Adrenal gland (tissue), 12 donors: ENCODE results near the gene BMPR1B. TPM values are rescaled to one million over a fixed set of nuclear protein-coding genes. Genes with fewer than 3 reads are reported as not detected.

Experiments used
- DNase-seq, 7 donors: peaks; one replicate each; pipeline ENCODE4 v3.0.0-alpha.2; 2019 to 2020
- H3K27ac ChIP-seq, 5 donors: fragments of 200-600 bp; sonication (generic) in 4 of 5; 1 replicate in 3 of 5; 2 replicates in 2 of 5; pipeline versions ENCODE4 v1.5.1 to v1.8.0; 2016 to 2020; ENCODE audit warnings: mild to moderate bottlenecking in 1 of 5
- H3K27me3 ChIP-seq: fragments of 200-600 bp; 2 replicates; pipeline ENCODE4 v1.8.0; 2021
- H3K36me3 ChIP-seq, 2 donors: fragments of 200-600 bp; replicated peaks in 1 of 2; 1 replicate in 1 of 2; 2 replicates in 1 of 2; pipeline versions ENCODE4 v1.5.1 to v1.8.0; 2018 to 2022
- H3K4me1 ChIP-seq, 2 donors: fragments of 200-600 bp; replicated peaks in 1 of 2; 1 replicate in 1 of 2; 2 replicates in 1 of 2; pipeline versions ENCODE4 v1.5.1 to v1.8.0; 2018 to 2021
- H3K4me3 ChIP-seq, 4 donors: fragments of 200-600 bp; sonication (generic) in 3 of 4; one replicate each; pipeline ENCODE4 v1.5.1; 2016 to 2018
- H3K9me3 ChIP-seq, 3 donors: fragments of 200-600 bp; sonication (generic) in 1 of 3; replicated peaks in 1 of 3; 1 replicate in 2 of 3; 2 replicates in 1 of 3; pipeline versions ENCODE4 v1.5.1 to v1.8.0; 2016 to 2021
- CTCF ChIP-seq, 6 experiments: fragments of 450-650 bp in 4 of 6; fragments of 200-600 bp in 2 of 6; sonication (generic) in 1 of 6; IDR thresholded peaks; 1 replicate in 5 of 6; 2 replicates in 1 of 6; pipeline versions ENCODE4 v1.5.1 to v1.8.0; 2016 to 2021; ENCODE audit warnings: antibody characterized with exemption in 6 of 6, mild to moderate bottlenecking in 2 of 6, moderate library complexity in 1 of 6
- POLR2A ChIP-seq, 2 donors: fragments of 450-650 bp; IDR thresholded peaks; one replicate each; pipeline ENCODE4 v1.6.1; 2017; ENCODE audit warnings: antibody characterized with exemption in 2 of 2, mild to moderate bottlenecking in 2 of 2, moderate library complexity in 1 of 2
- WGBS, 4 donors: extraction: QIAGEN DNeasy Blood & Tissue Kit in 2 of 4; methylation state at CpG; one replicate each; pipeline versions ENCODE4 v1.1.5 to v1.1.7; 2013 to 2017; 5-methylcytosine and 5-hydroxymethylcytosine counted together
- intact Hi-C, 2 donors: fragments of 100-400 bp; cut with DNase I; formaldehyde crosslinking; loops; one replicate each; pipeline versions ENCODE4 v1.14.1 to v1.15.0; 2022 to 2023
- polyA plus RNA-seq, 3 donors: library from polyadenylated mRNA; stranded (reverse); fragments of 200-250 nt in 2 of 3; fragments of 350-450 nt in 1 of 3; fragmentation: Illumina TruSeq in 1 of 3; extraction: RNeasy Lipid Tissue Mini Kit (QIAGEN cat#74804) in 1 of 3; gene quantifications; one replicate each; pipeline ENCODE4 v1.2.3, GENCODE V29; 2013 to 2014
- total RNA-seq, 9 donors: library from RNA; depleted of rRNA in 4 of 9; stranded (reverse); fragments of >200 nt in 4 of 9; fragments of 120-200 nt in 1 of 9; fragmentation: NEBNext Ultra II Directional in 1 of 9; extraction: Animal tissue kit (Norgen Biotek cat#: 25700) in 1 of 9; gene quantifications; one replicate each; pipeline versions ENCODE4 v1.1.0 to v1.2.4, GENCODE V29; 2013 to 2023
- donor health status: healthy with polysubstance abuse.
- donor health status: Bipolar disorder and iron deficiency.
- donor health status: DM: yes; HTN: yes; CAD: no.
- donor health status: DM: no; HTN: no; CAD: no.
- donor health status: DM: no; HTN: no; CAD: no.
- donor health status: DM: yes; HTN: yes; CAD: no.

Gene BMPR1B
- total and polyA plus RNA-seq, 12 donors, result 0.94 to 22.2 (median 6.2) TPM

- Histone ChIP-seq H3K36me3 (no peaks in the 10 kb centered on the region), H3K4me1 (no peaks in the 10 kb centered on the region), H3K9me3 (no peaks in the 10 kb centered on the region), H3K27me3 (no peaks in the 10 kb centered on the region), H3K27ac (no peak overlapping the region), H3K4me3 (no peak overlapping the region)
- no peak for TF ChIP-seq CTCF (IDR thresholded peaks at IDR 0.05)
- TF ChIP-seq POLR2A (IDR thresholded peaks at IDR 0.05), result no peak
- DNase-seq, result no peak
- WGBS, 4 donors, result 89 to 99% (median 95%) methylated on average over 2 of the region's 2 CpGs
- intact Hi-C loops, result loop anchor here in 1 of 2 donors (10.0 kb wide), 1 partner anchor 469 kb away; no protein-coding TSS in a partner anchor
Observed at GRCh38 chr4:95093460-95093859, 335.7 kb downstream of the BMPR1B start.

- 65 to 80% (median 75%) methylated on average over 8 of the region's 8 CpGs for WGBS, 4 donors
- H3K9me3 ChIP-seq, result no peaks in the 10 kb centered on the region
- TF ChIP-seq POLR2A (IDR thresholded peaks at IDR 0.05), result no peak
- TF ChIP-seq CTCF (IDR thresholded peaks at IDR 0.05), result no peak
- H3K4me1 ChIP-seq, result no peaks in the 10 kb centered on the region
- DNase-seq, result no peak
- no peaks in the 10 kb centered on the region for H3K36me3 ChIP-seq
- no peak overlapping the region for H3K4me3 ChIP-seq
- intact Hi-C loops, result loop anchor here in 1 of 2 donors (10.0 kb wide), 1 partner anchor 469 kb away; no protein-coding TSS in a partner anchor
- H3K27me3 ChIP-seq, result no peaks in the 10 kb centered on the region
- H3K27ac ChIP-seq, result no peak overlapping the region
Observed at GRCh38 chr4:95093936-95094929, 336.5 kb downstream of the BMPR1B start.

- H3K27me3 ChIP-seq, result no peaks in the 10 kb centered on the region
- intact Hi-C loops, result loop anchor here in 1 of 2 donors (10.0 kb wide), 1 partner anchor 471 kb away; no protein-coding TSS in a partner anchor
- H3K4me3 ChIP-seq, result no peak overlapping the region
- H3K4me1 ChIP-seq, result no peaks in the 10 kb centered on the region
- peak in 4 of 7 donors; percentile 6 to 21 (median 14) for DNase-seq
- no peaks in the 10 kb centered on the region for H3K9me3 ChIP-seq
- no peaks in the 10 kb centered on the region for H3K36me3 ChIP-seq
- TF ChIP-seq POLR2A (IDR thresholded peaks at IDR 0.05) (no peak), CTCF (IDR thresholded peaks at IDR 0.05) (peak; percentile 8 to 61 (median 48))
- 48 to 56% (median 50%) methylated on average over 1 of the region's 1 CpG for WGBS, 4 donors
- H3K27ac ChIP-seq, result no peak overlapping the region
Observed at GRCh38 chr4:95095348-95095974, 337.7 kb downstream of the BMPR1B start.

- TF ChIP-seq CTCF (IDR thresholded peaks at IDR 0.05) (no peak), POLR2A (IDR thresholded peaks at IDR 0.05) (no peak)
- Histone ChIP-seq H3K27ac (no peak overlapping the region), H3K36me3 (no peaks in the 10 kb centered on the region), H3K4me1 (no peaks in the 10 kb centered on the region), H3K27me3 (no peaks in the 10 kb centered on the region), H3K4me3 (no peak overlapping the region), H3K9me3 (no peaks in the 10 kb centered on the region)
- WGBS, 4 donors, result 72 to 87% (median 77%) methylated on average over 3 of the region's 3 CpGs
- no peak for DNase-seq
- intact Hi-C loops, result no loop called here
Observed at GRCh38 chr4:95102162-95102790, 344.5 kb downstream of the BMPR1B start.
